A673 (cell line): ENCODE measurements around the gene ARHGAP24.

Experiments used
- CTCF ChIP-seq: fragments of 300-800, 200-600 bp; sonication (generic); conservative IDR thresholded peaks from 2 replicates; pipeline ENCODE4 v1.5.1; 2017; ENCODE audit warnings: low read depth, mild to moderate bottlenecking, antibody characterized with exemption, low read length, moderate library complexity, mixed read lengths
- EZH2 ChIP-seq: fragments of 200-600 bp; sonication (generic); IDR thresholded peaks from 2 replicates; pipeline ENCODE4 v1.6.1; 2017; ENCODE audit warnings: borderline replicate concordance, low read depth, mild to moderate bottlenecking, mixed read lengths, antibody characterized with exemption, low read length; ENCODE audit not compliant: poor library complexity, severe bottlenecking

DNA sequence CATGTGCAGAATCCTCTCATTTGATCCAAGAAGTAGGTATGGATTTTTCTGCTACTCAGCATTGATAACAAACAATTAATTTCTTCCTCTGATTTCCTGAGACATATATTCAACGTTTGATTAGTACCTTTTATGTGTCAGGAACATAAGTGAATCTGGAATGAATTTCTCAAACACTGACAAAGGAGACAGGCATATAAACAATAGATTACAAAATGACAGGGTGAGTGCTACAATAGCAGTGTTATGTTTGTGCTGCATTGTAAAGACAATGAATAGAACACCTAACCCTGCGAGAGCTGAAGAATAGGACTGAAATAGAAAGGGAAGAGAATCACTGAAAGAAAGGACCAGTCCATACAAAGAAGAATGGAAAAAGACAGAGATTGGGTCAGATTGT lies 52.9 kb downstream of the ARHGAP24 start:
- no peak for TF ChIP-seq CTCF
- no peak for TF ChIP-seq EZH2
